ENCODE measurements around the gene PHACTR3.

The PHACTR3 gene

GRCh38 chr20:59672576-59672975 lies 68.2 kb downstream of the PHACTR3 start:
- H3K27ac ChIP-seq: no peak overlapping the region
- no peak for TF ChIP-seq CTCF (IDR thresholded peaks at IDR 0.05)
- H3K36me3 ChIP-seq: no peaks in the 10 kb centered on the region
- no peaks in the 10 kb centered on the region for H3K4me1 ChIP-seq (ENCODE audit: control insufficient read depth in 1 of 2, insufficient read depth in 1 of 2, low read depth in 1 of 2, low read length in 1 of 2)
- no peaks in the 10 kb centered on the region for H3K9me3 ChIP-seq
- H3K4me3 ChIP-seq (ENCODE audit: low read depth in 1 of 2, low read length in 1 of 2): no peak overlapping the region
- peaks cover 24% of the 10 kb centered on the region for H3K27me3 ChIP-seq

GRCh38 chr20:59673288-59673997 lies 69.1 kb downstream of the PHACTR3 start:
- H3K27me3 ChIP-seq: peaks cover 33% of the 10 kb centered on the region
- H3K27ac ChIP-seq: no peak overlapping the region
- H3K4me1 ChIP-seq (ENCODE audit: control insufficient read depth in 1 of 2, insufficient read depth in 1 of 2, low read depth in 1 of 2, low read length in 1 of 2): no peaks in the 10 kb centered on the region
- TF ChIP-seq CTCF (IDR thresholded peaks at IDR 0.05): no peak
- no peaks in the 10 kb centered on the region for H3K36me3 ChIP-seq
- no peaks in the 10 kb centered on the region for H3K9me3 ChIP-seq
- H3K4me3 ChIP-seq (ENCODE audit: low read depth in 1 of 2, low read length in 1 of 2): no peak overlapping the region

DNA sequence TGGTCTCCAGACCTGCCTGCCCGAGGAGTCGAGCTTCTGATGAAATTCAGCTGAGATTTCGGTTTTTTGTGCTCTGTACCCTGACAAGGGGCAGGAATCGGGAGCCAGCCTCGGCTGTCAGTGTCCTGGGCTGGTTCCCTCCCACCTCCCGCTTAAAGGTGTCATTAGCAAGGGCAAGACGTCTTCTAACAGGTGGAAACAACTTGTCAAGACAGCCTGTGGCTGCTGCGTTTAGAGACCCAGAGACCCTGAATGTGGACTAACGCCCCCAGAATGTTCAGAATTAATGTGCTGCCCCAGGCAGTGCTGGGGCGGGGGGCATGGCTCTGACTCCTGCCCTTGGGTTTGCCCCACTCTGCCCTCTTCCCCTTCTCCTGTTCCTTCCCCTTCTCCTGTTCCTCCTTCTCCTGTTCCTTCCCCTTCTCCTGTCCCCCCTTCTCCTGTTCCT lies 69.7 kb downstream of the PHACTR3 start:
- Histone ChIP-seq H3K9me3 (no peaks in the 10 kb centered on the region), H3K27ac (no peak overlapping the region), H3K36me3 (no peaks in the 10 kb centered on the region), H3K4me3 (ENCODE audit: low read depth in 1 of 2, low read length in 1 of 2) (no peak overlapping the region), H3K4me1 (ENCODE audit: control insufficient read depth in 1 of 2, insufficient read depth in 1 of 2, low read depth in 1 of 2, low read length in 1 of 2) (no peaks in the 10 kb centered on the region), H3K27me3 (peaks cover 39% of the 10 kb centered on the region)
- no peak for TF ChIP-seq CTCF (IDR thresholded peaks at IDR 0.05)

- H3K27ac ChIP-seq: no peak overlapping the region
- no peak overlapping the region for H3K4me3 ChIP-seq (ENCODE audit: low read depth in 1 of 2, low read length in 1 of 2)
- H3K27me3 ChIP-seq: peaks cover 58% of the 10 kb centered on the region
- TF ChIP-seq CTCF (IDR thresholded peaks at IDR 0.05): no peak
- H3K9me3 ChIP-seq: no peaks in the 10 kb centered on the region
- no peaks in the 10 kb centered on the region for H3K36me3 ChIP-seq
- H3K4me1 ChIP-seq (ENCODE audit: control insufficient read depth in 1 of 2, insufficient read depth in 1 of 2, low read depth in 1 of 2, low read length in 1 of 2): no peaks in the 10 kb centered on the region
Observed at GRCh38 chr20:59676126-59676850, 71.9 kb downstream of the PHACTR3 start.

GRCh38 chr20:59676851-59677182 lies 72.5 kb downstream of the PHACTR3 start:
- Histone ChIP-seq H3K9me3 (no peaks in the 10 kb centered on the region), H3K27ac (no peak overlapping the region), H3K4me3 (ENCODE audit: low read depth in 1 of 2, low read length in 1 of 2) (no peak overlapping the region), H3K36me3 (no peaks in the 10 kb centered on the region), H3K4me1 (ENCODE audit: control insufficient read depth in 1 of 2, insufficient read depth in 1 of 2, low read depth in 1 of 2, low read length in 1 of 2) (no peaks in the 10 kb centered on the region), H3K27me3 (peaks cover 58% of the 10 kb centered on the region)
- no peak for TF ChIP-seq CTCF (IDR thresholded peaks at IDR 0.05)
